Retinal pigment epithelial cell (primary cell): ENCODE results near the gene MIOS.

ENCODE experiments used
- DNase-seq: peaks from one replicate; pipeline ENCODE4 v3.0.0-alpha.2; 2010; ENCODE audit warnings: low read depth
- H3K4me3 ChIP-seq: 2 replicates; pipeline ENCODE4 v1.5.1; 2011; ENCODE audit warnings: mild to moderate bottlenecking, low read length, control low read depth, moderate library complexity
- TF ChIP-seq, protein P1 (sequence below): conservative IDR thresholded peaks from 2 replicates; pipeline ENCODE4 v1.5.1; 2011; ENCODE audit warnings: low read depth, low read length, control low read depth, inconsistent platforms

MIOS gene

DNA sequence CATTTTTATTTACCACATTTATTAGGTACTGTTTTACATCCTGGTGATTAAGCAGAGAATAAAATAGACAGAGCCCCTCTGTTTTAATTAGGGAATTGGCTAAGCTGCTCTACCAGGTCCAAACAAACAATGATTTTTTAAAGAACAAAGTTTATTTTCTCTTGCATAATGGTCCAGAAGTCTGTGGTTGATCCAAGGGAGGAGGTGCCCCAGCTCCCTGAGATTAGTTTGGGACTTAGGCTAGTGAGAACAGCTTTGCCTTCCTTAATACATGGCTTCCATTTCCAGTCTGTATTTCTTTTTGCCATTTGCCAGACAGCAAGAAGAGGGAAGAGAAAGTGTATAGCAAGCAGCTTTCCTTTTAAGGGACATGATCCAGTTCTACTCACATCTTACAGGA, 2.9 kb upstream of the MIOS start:
- TF ChIP-seq, protein P1, sequence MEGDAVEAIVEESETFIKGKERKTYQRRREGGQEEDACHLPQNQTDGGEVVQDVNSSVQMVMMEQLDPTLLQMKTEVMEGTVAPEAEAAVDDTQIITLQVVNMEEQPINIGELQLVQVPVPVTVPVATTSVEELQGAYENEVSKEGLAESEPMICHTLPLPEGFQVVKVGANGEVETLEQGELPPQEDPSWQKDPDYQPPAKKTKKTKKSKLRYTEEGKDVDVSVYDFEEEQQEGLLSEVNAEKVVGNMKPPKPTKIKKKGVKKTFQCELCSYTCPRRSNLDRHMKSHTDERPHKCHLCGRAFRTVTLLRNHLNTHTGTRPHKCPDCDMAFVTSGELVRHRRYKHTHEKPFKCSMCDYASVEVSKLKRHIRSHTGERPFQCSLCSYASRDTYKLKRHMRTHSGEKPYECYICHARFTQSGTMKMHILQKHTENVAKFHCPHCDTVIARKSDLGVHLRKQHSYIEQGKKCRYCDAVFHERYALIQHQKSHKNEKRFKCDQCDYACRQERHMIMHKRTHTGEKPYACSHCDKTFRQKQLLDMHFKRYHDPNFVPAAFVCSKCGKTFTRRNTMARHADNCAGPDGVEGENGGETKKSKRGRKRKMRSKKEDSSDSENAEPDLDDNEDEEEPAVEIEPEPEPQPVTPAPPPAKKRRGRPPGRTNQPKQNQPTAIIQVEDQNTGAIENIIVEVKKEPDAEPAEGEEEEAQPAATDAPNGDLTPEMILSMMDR: no peak
- H3K4me3 ChIP-seq: no peak overlapping the region
- no peak for DNase-seq

DNA sequence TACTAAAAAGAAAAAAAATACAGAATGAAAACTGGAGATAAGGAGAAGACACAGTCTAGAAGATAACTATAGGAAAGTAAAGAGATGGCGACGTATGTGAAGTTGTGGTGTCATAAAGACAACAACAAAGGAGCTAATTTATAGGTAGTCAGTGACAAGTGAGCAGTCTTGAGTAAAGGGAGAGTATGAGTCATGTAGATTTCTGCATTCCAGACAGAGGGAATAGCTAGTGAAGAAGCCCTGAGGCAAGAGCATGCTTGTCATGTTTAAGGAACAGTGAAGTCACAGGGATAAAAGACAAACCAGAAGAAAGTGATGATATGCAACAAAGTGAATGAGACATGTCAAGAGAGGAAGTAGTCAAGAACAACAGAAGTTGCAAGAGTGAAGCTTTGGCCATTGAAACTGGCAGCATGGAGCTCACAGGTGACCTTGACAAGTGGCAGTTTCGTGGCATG, 2.3 kb upstream of the MIOS start:
- DNase-seq: no peak
- TF ChIP-seq, protein P1: no peak
- no peak overlapping the region for H3K4me3 ChIP-seq

DNA sequence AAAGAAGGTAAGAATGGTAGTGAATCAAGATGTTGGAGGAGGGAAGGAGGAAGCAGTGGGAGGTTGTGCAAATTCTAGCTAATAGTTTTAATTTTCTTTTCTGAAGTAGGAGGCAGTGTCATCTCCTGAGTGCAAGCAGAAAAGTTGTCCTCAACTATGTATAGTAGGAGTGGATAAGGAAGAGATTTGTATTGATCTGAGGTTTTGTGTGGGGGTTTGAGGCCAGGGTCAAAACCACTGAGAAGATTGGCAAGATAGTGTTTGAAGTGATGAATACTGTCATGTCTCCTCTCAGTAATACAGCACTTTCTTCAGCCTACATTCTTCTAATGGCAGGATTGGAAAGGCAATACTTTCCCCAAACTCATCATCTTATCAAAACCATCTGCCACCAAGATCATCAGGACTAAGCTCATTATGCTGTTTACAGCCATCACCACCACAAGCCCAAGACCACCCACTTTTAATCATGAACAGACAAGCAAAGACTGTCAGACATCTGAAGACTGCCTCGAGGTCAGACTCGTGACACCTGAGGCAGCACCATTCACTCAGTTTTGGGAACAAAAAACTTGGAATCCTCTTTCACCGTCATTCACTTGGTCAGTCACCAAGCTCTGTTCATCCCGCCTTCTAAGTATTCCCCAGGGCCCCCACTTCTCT, 1.5 kb upstream of the MIOS start:
- no peak for DNase-seq
- H3K4me3 ChIP-seq: no peak overlapping the region
- TF ChIP-seq, protein P1: no peak

DNA sequence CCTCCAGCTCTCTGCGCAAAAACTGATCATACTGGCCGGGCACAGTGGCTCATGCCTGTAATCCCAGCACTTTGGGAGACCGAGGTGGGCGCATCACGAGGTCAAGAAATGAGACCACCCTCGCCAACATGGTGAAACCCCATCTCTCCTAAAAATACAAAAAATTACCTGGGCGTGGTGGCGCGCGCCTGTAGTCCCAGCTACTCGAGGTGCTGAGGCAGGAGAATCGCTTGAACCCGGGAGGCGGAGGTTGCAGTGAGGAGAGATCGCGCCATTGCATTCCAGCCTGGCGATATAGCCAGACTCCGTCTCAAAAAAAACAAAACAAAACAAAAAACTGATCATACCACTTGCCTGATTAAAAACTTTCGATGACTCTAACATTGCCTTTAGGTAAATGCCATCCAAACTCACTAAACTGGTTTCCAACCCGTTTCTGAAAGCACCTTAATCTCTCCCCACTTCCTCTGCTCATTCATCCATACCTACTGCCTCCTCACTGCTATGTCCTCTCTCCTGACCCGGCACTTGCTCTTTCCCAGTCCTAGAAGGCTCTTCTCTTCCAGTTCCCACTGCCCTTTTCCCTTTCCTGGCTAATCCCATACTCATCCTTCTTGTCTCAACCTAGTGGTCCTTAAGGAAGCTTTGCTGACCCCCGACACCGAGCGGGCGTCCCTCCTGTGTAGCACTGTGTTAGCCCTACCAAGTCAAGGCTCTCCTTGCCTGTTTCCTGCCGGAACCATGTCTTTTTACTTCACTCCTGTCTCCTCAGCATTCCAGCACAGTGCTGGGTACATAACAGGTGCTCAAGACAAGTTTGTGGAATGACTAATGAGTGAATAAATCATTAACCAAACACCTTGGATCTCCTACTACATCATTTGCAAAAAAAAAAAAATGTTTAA, 686 bp upstream of the MIOS start:
- no peak for DNase-seq
- H3K4me3 ChIP-seq: peak overlapping the region; percentile 77
- TF ChIP-seq, protein P1: no peak

DNA sequence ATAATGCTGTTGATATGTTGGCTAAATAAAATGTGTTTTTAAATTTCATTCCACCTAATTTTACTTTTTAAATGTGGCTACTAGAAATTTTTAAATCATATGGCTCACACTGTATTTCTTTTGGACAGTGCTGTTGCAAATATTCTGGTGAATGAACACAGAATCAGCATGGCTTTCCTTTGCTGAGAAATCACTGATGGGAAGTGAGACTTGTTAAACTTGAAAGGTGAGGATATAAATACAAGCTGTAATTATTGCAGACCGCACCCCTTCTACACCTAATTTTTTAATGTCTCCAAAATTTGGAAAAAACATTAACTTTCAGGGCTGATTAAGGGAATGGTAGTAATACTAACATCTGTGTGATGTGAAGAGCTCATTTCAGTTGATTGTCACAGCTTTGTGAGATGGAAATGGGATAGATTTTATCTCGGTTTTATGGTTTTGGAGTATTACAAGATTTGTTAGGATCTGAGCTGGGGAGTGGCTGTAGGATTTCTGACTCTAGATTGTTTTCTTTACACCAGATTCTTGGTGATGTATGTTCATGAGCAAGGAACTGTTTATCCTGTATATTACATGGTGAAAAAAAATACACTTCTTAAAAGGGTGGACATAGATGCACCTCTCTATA, 1.3 kb downstream of the MIOS start:
- DNase-seq: no peak
- TF ChIP-seq, protein P1: no peak
- peak overlapping the region; percentile 77 for H3K4me3 ChIP-seq

DNA sequence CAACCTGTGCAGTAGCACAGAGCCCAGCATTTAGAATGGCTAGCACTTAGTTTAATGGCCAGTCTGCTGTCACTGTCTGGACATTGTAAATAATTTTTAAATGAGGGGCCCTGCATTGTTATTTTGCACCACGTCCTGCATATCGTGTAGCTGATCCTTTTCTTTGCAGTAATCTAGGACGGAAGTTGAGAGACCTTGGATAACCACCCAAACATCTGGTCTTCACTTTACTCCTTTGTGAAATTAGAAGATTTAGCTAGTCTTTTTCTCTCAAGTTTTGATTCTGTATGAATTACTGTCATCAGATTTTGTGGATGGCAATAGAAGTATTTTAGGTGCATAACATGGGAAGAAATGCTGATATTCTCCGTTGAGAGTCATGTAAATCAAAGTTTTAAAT, 1.9 kb downstream of the MIOS start:
- peak overlapping the region; percentile 77 for H3K4me3 ChIP-seq
- TF ChIP-seq, protein P1: no peak
- DNase-seq: no peak
